Duodenal mucosa (tissue), 2 donors: ENCODE measurements around the gene ANO2.

Experiments used
- H3K27ac ChIP-seq: one replicate; pipeline ENCODE4 v1.7.0; 2013; ENCODE audit warnings: low read depth, low read length
- H3K27me3 ChIP-seq, 2 donors: one replicate each; pipeline ENCODE4 v1.7.0; 2013; ENCODE audit warnings: low read length in 2 of 2, control low read depth in 1 of 2; ENCODE audit not compliant: insufficient read depth in 2 of 2, control insufficient read depth in 1 of 2
- H3K36me3 ChIP-seq, 2 donors: one replicate each; pipeline ENCODE4 v1.7.0; 2013; ENCODE audit warnings: low read length in 2 of 2, control low read depth in 1 of 2; ENCODE audit not compliant: insufficient read depth in 2 of 2, control insufficient read depth in 1 of 2
- H3K4me1 ChIP-seq, 2 donors: one replicate each; pipeline ENCODE4 v1.7.0; 2013; ENCODE audit warnings: low read length in 2 of 2, control low read depth in 1 of 2; ENCODE audit not compliant: insufficient read depth in 2 of 2, control insufficient read depth in 1 of 2
- H3K4me3 ChIP-seq, 2 donors: one replicate each; pipeline ENCODE4 v1.7.0; 2013; ENCODE audit warnings: low read length in 2 of 2, low read depth in 1 of 2
- H3K9ac ChIP-seq, 2 donors: one replicate each; pipeline ENCODE4 v1.7.0; 2013; ENCODE audit warnings: low read length in 2 of 2, low read depth in 1 of 2
- H3K9me3 ChIP-seq, 2 donors: one replicate each; pipeline ENCODE4 v1.7.0; 2013; ENCODE audit warnings: low read length in 2 of 2, control low read depth in 1 of 2; ENCODE audit not compliant: control insufficient read depth in 1 of 2

The ANO2 gene

GRCh38 chr12:5976196-5976595 is 31.1 kb upstream of the ANO2 start:
- no peak overlapping the region for H3K27ac ChIP-seq
- H3K4me1 ChIP-seq: no peaks in the 10 kb centered on the region
- H3K9ac ChIP-seq: no peak overlapping the region
- H3K9me3 ChIP-seq: no peaks in the 10 kb centered on the region
- no peaks in the 10 kb centered on the region for H3K36me3 ChIP-seq
- H3K4me3 ChIP-seq: no peak overlapping the region
- H3K27me3 ChIP-seq: peaks cover 0 to 3% of the 10 kb centered on the region in 2 donors

- peaks cover 0 to 3% of the 10 kb centered on the region in 2 donors for H3K27me3 ChIP-seq
- no peaks in the 10 kb centered on the region for H3K36me3 ChIP-seq
- H3K9me3 ChIP-seq: no peaks in the 10 kb centered on the region
- no peaks in the 10 kb centered on the region for H3K4me1 ChIP-seq
- H3K9ac ChIP-seq: no peak overlapping the region
- H3K27ac ChIP-seq: no peak overlapping the region
- no peak overlapping the region for H3K4me3 ChIP-seq
These were observed 28.5 kb upstream of the ANO2 start for GRCh38 chr12:5973461-5974115.

- H3K27ac ChIP-seq: no peak overlapping the region
- no peak overlapping the region for H3K9ac ChIP-seq
- H3K36me3 ChIP-seq: no peaks in the 10 kb centered on the region
These were observed 27.3 kb upstream of the ANO2 start for GRCh38 chr12:5972387-5972786.

GRCh38 chr12:5971194-5971850 is 26.3 kb upstream of the ANO2 start:
- H3K4me3 ChIP-seq: no peak overlapping the region
- H3K27ac ChIP-seq: no peak overlapping the region
- H3K9me3 ChIP-seq: no peaks in the 10 kb centered on the region
- no peaks in the 10 kb centered on the region for H3K36me3 ChIP-seq
- H3K9ac ChIP-seq: no peak overlapping the region
- no peaks in the 10 kb centered on the region for H3K4me1 ChIP-seq
- H3K27me3 ChIP-seq: no peaks in the 10 kb centered on the region

More at GRCh38 chr12:5972387-5972786, 27.3 kb upstream of the ANO2 start:
- H3K4me3 ChIP-seq: no peak overlapping the region
- peaks cover 0 to 3% of the 10 kb centered on the region in 2 donors for H3K27me3 ChIP-seq
- no peaks in the 10 kb centered on the region for H3K4me1 ChIP-seq
- no peaks in the 10 kb centered on the region for H3K9me3 ChIP-seq

- H3K4me1 ChIP-seq: peaks cover 0 to 3% of the 10 kb centered on the region in 2 donors
- no peak overlapping the region for H3K4me3 ChIP-seq
- no peaks in the 10 kb centered on the region for H3K9me3 ChIP-seq
- H3K9ac ChIP-seq: no peak overlapping the region
- H3K36me3 ChIP-seq: no peaks in the 10 kb centered on the region
- no peaks in the 10 kb centered on the region for H3K27me3 ChIP-seq
- H3K27ac ChIP-seq: no peak overlapping the region
These were observed 25.1 kb upstream of the ANO2 start for GRCh38 chr12:5969974-5970690.

GRCh38 chr12:5969156-5969973 is 24.3 kb upstream of the ANO2 start:
- Histone ChIP-seq H3K9me3 (no peaks in the 10 kb centered on the region), H3K27ac (no peak overlapping the region), H3K36me3 (no peaks in the 10 kb centered on the region), H3K4me1 (peaks cover 0 to 3% of the 10 kb centered on the region in 2 donors), H3K27me3 (peaks cover 0 to 5% of the 10 kb centered on the region in 2 donors), H3K9ac (no peak overlapping the region), H3K4me3 (no peak overlapping the region)

- Histone ChIP-seq H3K9ac (no peak overlapping the region), H3K36me3 (no peaks in the 10 kb centered on the region), H3K9me3 (no peaks in the 10 kb centered on the region)
These were observed 22.8 kb upstream of the ANO2 start for GRCh38 chr12:5967645-5968415.

GRCh38 chr12:5966486-5967095 is 21.5 kb upstream of the ANO2 start:
- Histone ChIP-seq H3K9me3 (no peaks in the 10 kb centered on the region), H3K4me1 (peaks cover 0 to 3% of the 10 kb centered on the region in 2 donors), H3K27ac (no peak overlapping the region), H3K9ac (no peak overlapping the region), H3K27me3 (peaks cover 0 to 5% of the 10 kb centered on the region in 2 donors), H3K36me3 (no peaks in the 10 kb centered on the region), H3K4me3 (no peak overlapping the region)

More at GRCh38 chr12:5967645-5968415, 22.8 kb upstream of the ANO2 start:
- peaks cover 0 to 5% of the 10 kb centered on the region in 2 donors for H3K27me3 ChIP-seq
- H3K4me3 ChIP-seq: no peak overlapping the region
- H3K27ac ChIP-seq: no peak overlapping the region
- peaks cover 0 to 3% of the 10 kb centered on the region in 2 donors for H3K4me1 ChIP-seq

GRCh38 chr12:5965950-5966383 is 20.9 kb upstream of the ANO2 start:
- Histone ChIP-seq H3K4me1 (peaks cover 0 to 3% of the 10 kb centered on the region in 2 donors), H3K27ac (no peak overlapping the region), H3K9ac (no peak overlapping the region), H3K36me3 (no peaks in the 10 kb centered on the region), H3K4me3 (no peak overlapping the region), H3K9me3 (no peaks in the 10 kb centered on the region), H3K27me3 (peaks cover 0 to 5% of the 10 kb centered on the region in 2 donors)
